HL-60 (cell line): ENCODE measurements around the gene NHSL2.

Experiments used
- GABPA ChIP-seq: IDR thresholded peaks from 2 replicates; pipeline ENCODE4 v1.6.1; 2012; ENCODE audit warnings: low read depth
- POLR2AphosphoS5 ChIP-seq: IDR thresholded peaks from 2 replicates; pipeline ENCODE4 v1.6.1; 2012; ENCODE audit warnings: low read depth
- SPI1 ChIP-seq: IDR thresholded peaks from 2 replicates; pipeline ENCODE4 v1.6.1; 2012; ENCODE audit warnings: low read depth, mild to moderate bottlenecking, borderline replicate concordance
- TF ChIP-seq, protein P1 (sequence below): IDR thresholded peaks from one replicate; pipeline ENCODE4 v1.5.1; 2011; ENCODE audit warnings: low read length, control low read depth, inconsistent platforms; ENCODE audit not compliant: insufficient read depth
- TF ChIP-seq, protein P2 (sequence below): IDR thresholded peaks from 2 replicates; pipeline ENCODE4 v1.6.1; 2012; ENCODE audit warnings: low read depth; ENCODE audit not compliant: insufficient replicate concordance

DNA sequence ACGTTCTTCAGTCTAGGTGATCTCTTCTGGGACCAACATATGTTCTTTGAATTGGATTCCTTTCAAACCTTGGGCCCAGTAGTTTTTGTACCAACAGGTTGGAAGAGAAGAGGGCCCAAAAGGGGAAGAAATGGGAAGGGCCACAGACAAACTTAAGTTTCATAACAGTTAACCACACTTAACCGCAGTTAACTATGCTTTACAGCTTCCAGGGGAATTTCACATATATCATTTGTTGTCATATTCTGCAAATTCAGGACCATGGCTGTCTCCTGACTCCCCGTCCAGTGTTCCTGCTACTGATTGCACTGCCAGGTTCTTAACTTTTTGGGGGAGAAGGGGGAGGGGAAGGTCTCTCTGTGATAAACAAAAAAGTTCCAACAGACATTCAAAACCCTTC is 186.5 kb downstream of the NHSL2 start:
- TF ChIP-seq GABPA: no peak
- TF ChIP-seq, protein P1, sequence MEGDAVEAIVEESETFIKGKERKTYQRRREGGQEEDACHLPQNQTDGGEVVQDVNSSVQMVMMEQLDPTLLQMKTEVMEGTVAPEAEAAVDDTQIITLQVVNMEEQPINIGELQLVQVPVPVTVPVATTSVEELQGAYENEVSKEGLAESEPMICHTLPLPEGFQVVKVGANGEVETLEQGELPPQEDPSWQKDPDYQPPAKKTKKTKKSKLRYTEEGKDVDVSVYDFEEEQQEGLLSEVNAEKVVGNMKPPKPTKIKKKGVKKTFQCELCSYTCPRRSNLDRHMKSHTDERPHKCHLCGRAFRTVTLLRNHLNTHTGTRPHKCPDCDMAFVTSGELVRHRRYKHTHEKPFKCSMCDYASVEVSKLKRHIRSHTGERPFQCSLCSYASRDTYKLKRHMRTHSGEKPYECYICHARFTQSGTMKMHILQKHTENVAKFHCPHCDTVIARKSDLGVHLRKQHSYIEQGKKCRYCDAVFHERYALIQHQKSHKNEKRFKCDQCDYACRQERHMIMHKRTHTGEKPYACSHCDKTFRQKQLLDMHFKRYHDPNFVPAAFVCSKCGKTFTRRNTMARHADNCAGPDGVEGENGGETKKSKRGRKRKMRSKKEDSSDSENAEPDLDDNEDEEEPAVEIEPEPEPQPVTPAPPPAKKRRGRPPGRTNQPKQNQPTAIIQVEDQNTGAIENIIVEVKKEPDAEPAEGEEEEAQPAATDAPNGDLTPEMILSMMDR: no peak
- TF ChIP-seq POLR2AphosphoS5: no peak
- TF ChIP-seq, protein P2, sequence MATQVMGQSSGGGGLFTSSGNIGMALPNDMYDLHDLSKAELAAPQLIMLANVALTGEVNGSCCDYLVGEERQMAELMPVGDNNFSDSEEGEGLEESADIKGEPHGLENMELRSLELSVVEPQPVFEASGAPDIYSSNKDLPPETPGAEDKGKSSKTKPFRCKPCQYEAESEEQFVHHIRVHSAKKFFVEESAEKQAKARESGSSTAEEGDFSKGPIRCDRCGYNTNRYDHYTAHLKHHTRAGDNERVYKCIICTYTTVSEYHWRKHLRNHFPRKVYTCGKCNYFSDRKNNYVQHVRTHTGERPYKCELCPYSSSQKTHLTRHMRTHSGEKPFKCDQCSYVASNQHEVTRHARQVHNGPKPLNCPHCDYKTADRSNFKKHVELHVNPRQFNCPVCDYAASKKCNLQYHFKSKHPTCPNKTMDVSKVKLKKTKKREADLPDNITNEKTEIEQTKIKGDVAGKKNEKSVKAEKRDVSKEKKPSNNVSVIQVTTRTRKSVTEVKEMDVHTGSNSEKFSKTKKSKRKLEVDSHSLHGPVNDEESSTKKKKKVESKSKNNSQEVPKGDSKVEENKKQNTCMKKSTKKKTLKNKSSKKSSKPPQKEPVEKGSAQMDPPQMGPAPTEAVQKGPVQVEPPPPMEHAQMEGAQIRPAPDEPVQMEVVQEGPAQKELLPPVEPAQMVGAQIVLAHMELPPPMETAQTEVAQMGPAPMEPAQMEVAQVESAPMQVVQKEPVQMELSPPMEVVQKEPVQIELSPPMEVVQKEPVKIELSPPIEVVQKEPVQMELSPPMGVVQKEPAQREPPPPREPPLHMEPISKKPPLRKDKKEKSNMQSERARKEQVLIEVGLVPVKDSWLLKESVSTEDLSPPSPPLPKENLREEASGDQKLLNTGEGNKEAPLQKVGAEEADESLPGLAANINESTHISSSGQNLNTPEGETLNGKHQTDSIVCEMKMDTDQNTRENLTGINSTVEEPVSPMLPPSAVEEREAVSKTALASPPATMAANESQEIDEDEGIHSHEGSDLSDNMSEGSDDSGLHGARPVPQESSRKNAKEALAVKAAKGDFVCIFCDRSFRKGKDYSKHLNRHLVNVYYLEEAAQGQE: peak; percentile 85
- peak; percentile 40; the same call in 1 of the 2 replicates for TF ChIP-seq SPI1
